Fibroblast of lung (primary cell): ENCODE data around the gene KIF1B.

Experiments used
- CTCF ChIP-seq, 2 donors: IDR thresholded peaks in 1 of 2; conservative IDR thresholded peaks in 1 of 2; 1 replicate in 1 of 2; 2 replicates in 1 of 2; pipeline ENCODE4 v1.5.1; 2011 to 2012; ENCODE audit warnings: low read length in 2 of 2, control low read depth in 1 of 2, inconsistent platforms in 1 of 2, low read depth in 1 of 2, mild to moderate bottlenecking in 1 of 2
- EZH2 ChIP-seq: IDR thresholded peaks from 2 replicates; pipeline ENCODE4 v1.5.1; 2012; ENCODE audit warnings: low read length, control low read depth, mild to moderate bottlenecking; ENCODE audit errors: missing control alignments

GRCh38 chr1:10267921-10268320, 57.6 kb downstream of the KIF1B start:
- TF ChIP-seq CTCF (conservative IDR thresholded peaks at IDR 0.05 in 1 of 2, IDR thresholded peaks at IDR 0.05 in 1 of 2; ENCODE audit: low read depth in 1 of 2, low read length in 2 of 2) (no peak), EZH2 (no peak)
